Adipocyte (in vitro differentiated cells): ENCODE results near the gene CEP170B.

ENCODE experiments used
- DNase-seq: peaks from one replicate; pipeline ENCODE4 v3.0.0-alpha.2; 2015; ENCODE audit warnings: low read depth
- H3K27me3 ChIP-seq: replicated peaks from 2 replicates; pipeline ENCODE4 v1.7.0; 2013; ENCODE audit warnings: mild to moderate bottlenecking, low read length, moderate library complexity; ENCODE audit not compliant: control insufficient read depth, insufficient read depth
- H3K36me3 ChIP-seq: 2 replicates; pipeline ENCODE4 v1.7.0; 2013; ENCODE audit warnings: low read length, mild to moderate bottlenecking, moderate library complexity; ENCODE audit not compliant: control insufficient read depth, insufficient read depth, severe bottlenecking
- H3K4me1 ChIP-seq: 2 replicates; pipeline ENCODE4 v1.7.0; 2013; ENCODE audit warnings: mild to moderate bottlenecking, low read length, moderate library complexity; ENCODE audit not compliant: control insufficient read depth, insufficient read depth
- H3K4me3 ChIP-seq: 2 replicates; pipeline ENCODE4 v1.7.0; 2013; ENCODE audit warnings: mild to moderate bottlenecking, low read length, moderate library complexity
- H3K9ac ChIP-seq: 2 replicates; pipeline ENCODE4 v1.7.0; 2013; ENCODE audit warnings: mild to moderate bottlenecking, low read length, moderate library complexity
- H3K9me3 ChIP-seq: 2 replicates; pipeline ENCODE4 v1.7.0; 2013; ENCODE audit warnings: mild to moderate bottlenecking, low read length, moderate library complexity; ENCODE audit not compliant: control insufficient read depth

CEP170B gene

GRCh38 chr14:104930526-104931303, 65.6 kb downstream of the CEP170B start:
- Histone ChIP-seq H3K36me3 (no peaks in the 10 kb centered on the region), H3K4me1 (no peaks in the 10 kb centered on the region), H3K9me3 (no peaks in the 10 kb centered on the region), H3K27me3 (peaks cover 14% of the 10 kb centered on the region), H3K9ac (no peak overlapping the region), H3K4me3 (no peak overlapping the region)
- no peak for DNase-seq

GRCh38 chr14:104931304-104931770, 66.3 kb downstream of the CEP170B start:
- DNase-seq: no peak

GRCh38 chr14:104931771-104932675, 67.0 kb downstream of the CEP170B start:
- H3K9me3 ChIP-seq: no peaks in the 10 kb centered on the region
- no peak overlapping the region for H3K4me3 ChIP-seq
- peaks cover 14% of the 10 kb centered on the region for H3K27me3 ChIP-seq
- no peaks in the 10 kb centered on the region for H3K4me1 ChIP-seq
- no peak for DNase-seq
- peak overlapping the region; percentile 64 for H3K9ac ChIP-seq
- no peaks in the 10 kb centered on the region for H3K36me3 ChIP-seq

More at GRCh38 chr14:104931304-104931770, 66.3 kb downstream of the CEP170B start:
- Histone ChIP-seq H3K36me3 (no peaks in the 10 kb centered on the region), H3K9ac (no peak overlapping the region), H3K4me3 (no peak overlapping the region), H3K4me1 (no peaks in the 10 kb centered on the region), H3K27me3 (peaks cover 14% of the 10 kb centered on the region), H3K9me3 (no peaks in the 10 kb centered on the region)

- Histone ChIP-seq H3K36me3 (no peaks in the 10 kb centered on the region), H3K9ac (peak overlapping the region; percentile 64), H3K4me3 (peak overlapping the region; percentile 72), H3K27me3 (peaks cover 10% of the 10 kb centered on the region), H3K9me3 (no peaks in the 10 kb centered on the region), H3K4me1 (no peaks in the 10 kb centered on the region)
- peak; percentile 97 for DNase-seq
Measured at GRCh38 chr14:104932676-104933631, 67.9 kb downstream of the CEP170B start.

- no peaks in the 10 kb centered on the region for H3K9me3 ChIP-seq
- H3K36me3 ChIP-seq: no peaks in the 10 kb centered on the region
- H3K9ac ChIP-seq: no peak overlapping the region
- peak; percentile 15 for DNase-seq
- peaks cover 9% of the 10 kb centered on the region for H3K27me3 ChIP-seq
- H3K4me3 ChIP-seq: peak overlapping the region; percentile 47
- no peaks in the 10 kb centered on the region for H3K4me1 ChIP-seq
Measured at GRCh38 chr14:104933746-104934733, 69.0 kb downstream of the CEP170B start.

GRCh38 chr14:104935026-104935650, 70.1 kb downstream of the CEP170B start:
- Histone ChIP-seq H3K9ac (no peak overlapping the region), H3K4me3 (no peak overlapping the region), H3K4me1 (no peaks in the 10 kb centered on the region), H3K36me3 (no peaks in the 10 kb centered on the region), H3K27me3 (peaks cover 3% of the 10 kb centered on the region), H3K9me3 (no peaks in the 10 kb centered on the region)
- no peak for DNase-seq

GRCh38 chr14:104935955-104936354, 70.9 kb downstream of the CEP170B start:
- no peak for DNase-seq

GRCh38 chr14:104936361-104937155, 71.5 kb downstream of the CEP170B start:
- Histone ChIP-seq H3K4me1 (no peaks in the 10 kb centered on the region), H3K4me3 (no peak overlapping the region), H3K36me3 (peaks cover 2% of the 10 kb centered on the region), H3K9me3 (no peaks in the 10 kb centered on the region), H3K27me3 (peaks cover 3% of the 10 kb centered on the region), H3K9ac (no peak overlapping the region)
- DNase-seq: no peak

More at GRCh38 chr14:104935955-104936354, 70.9 kb downstream of the CEP170B start:
- H3K9ac ChIP-seq: no peak overlapping the region
- no peak overlapping the region for H3K4me3 ChIP-seq
- no peaks in the 10 kb centered on the region for H3K36me3 ChIP-seq
- no peaks in the 10 kb centered on the region for H3K4me1 ChIP-seq
- no peaks in the 10 kb centered on the region for H3K9me3 ChIP-seq
- H3K27me3 ChIP-seq: peaks cover 3% of the 10 kb centered on the region

- Histone ChIP-seq H3K9me3 (no peaks in the 10 kb centered on the region), H3K4me1 (no peaks in the 10 kb centered on the region), H3K4me3 (no peak overlapping the region), H3K9ac (no peak overlapping the region), H3K27me3 (peaks cover 3% of the 10 kb centered on the region), H3K36me3 (peaks cover 2% of the 10 kb centered on the region)
- DNase-seq: no peak
Measured at GRCh38 chr14:104937161-104937560, 72.1 kb downstream of the CEP170B start.
